ENCODE results near the gene CD247. TPM values are rescaled to one million over a fixed set of nuclear protein-coding genes. Genes with fewer than 3 reads are reported as not detected.

CD247 gene
- 0.14 and 0.53 TPM in 2 replicates for total RNA-seq

DNA sequence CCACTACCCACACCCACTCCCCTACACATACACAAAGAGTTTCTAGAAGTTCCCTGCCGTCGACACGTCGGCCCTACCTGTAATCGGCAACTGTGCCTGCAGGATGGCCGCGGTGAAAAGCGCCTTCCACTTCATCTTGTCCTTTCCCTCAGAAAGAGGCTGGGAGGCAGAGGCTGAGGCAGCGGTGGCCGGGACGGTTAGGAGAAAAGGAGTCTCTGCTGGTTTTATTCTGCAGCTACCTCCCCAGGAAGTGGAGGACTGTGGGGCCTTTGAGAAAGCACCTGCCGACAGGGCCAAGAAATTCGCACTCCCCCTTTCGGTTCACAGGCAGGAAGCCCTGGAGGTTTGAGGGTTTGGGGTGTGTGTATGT, at the start of gene CD247:
Gene CD247 (minus strand): TSS at position 199 of the 370 bp plus-strand sequence. CDS start 64 bp downstream, at position 135.

DNA sequence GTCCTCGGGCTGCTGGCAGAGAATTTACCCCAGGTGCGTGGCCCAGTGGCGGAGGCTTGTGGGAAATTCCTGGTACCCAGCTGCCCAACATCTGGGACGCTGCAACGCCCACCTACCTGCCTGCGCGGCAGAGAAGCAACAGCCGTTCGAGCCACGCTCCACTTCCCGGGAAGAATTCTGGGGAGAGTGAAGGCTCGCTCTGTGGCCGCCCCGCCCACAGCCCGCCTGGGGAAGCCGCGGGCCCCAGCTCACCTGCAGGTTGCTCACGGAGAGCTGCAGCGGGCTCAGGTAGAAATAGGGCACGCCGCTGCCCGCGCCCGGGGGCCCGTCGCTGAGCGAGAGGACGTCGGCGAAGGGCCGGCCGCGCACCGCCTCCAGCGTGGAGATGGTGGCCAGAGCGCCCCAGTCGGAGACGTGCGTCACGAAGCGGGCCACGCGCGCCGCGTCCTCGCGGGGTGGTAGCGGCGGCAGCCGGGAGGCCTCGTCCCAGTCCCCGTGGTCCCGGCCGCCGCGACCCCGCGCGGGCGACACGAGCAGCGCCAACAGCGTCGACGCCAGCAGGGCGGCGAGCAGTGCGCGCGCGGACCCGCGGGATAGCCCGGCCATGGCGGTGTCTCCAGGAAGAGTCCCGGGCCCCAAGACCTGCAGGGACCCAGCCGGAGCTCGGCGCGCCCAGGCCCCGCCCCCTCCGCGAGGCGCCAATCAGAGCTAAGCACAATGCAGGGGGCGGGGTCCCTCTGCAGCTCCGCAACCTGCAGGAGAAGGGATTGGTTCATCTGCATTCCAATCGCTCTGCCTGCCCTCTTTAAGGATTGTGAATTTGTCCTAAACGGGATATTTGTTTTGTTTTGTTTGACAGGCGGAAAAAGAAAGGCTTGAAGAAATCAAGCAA, 35.1 kb upstream of the CD247 start, which contains the start of gene CREG1:
Gene CREG1 (minus strand): TSS at position 627 of the 892 bp plus-strand sequence.

Other genes with a start within 250 kb of the CD247 start
- gene CREG1, start 35.2 kb upstream of the CD247 start, total RNA-seq: 27.0 and 29.8 TPM in 2 replicates
- gene RCSD1, start 111.7 kb upstream of the CD247 start, total RNA-seq: 0.07 TPM in 1 of 2 replicates, not detected in the other
- 136 and 144 TPM in 2 replicates for gene MPZL1, start 203.5 kb upstream of the CD247 start, total RNA-seq

All from thoracic aorta endothelial cell (primary cell).